ENCODE results near the gene PKIG.

The PKIG gene

GRCh38 chr20:44597516-44597915, 15.1 kb downstream of the PKIG start:
- DNase-seq, result no peak

GRCh38 chr20:44597930-44598329, 15.6 kb downstream of the PKIG start:
- no peak for DNase-seq

GRCh38 chr20:44598423-44599305, 16.3 kb downstream of the PKIG start:
- DNase-seq, result no peak

DNA sequence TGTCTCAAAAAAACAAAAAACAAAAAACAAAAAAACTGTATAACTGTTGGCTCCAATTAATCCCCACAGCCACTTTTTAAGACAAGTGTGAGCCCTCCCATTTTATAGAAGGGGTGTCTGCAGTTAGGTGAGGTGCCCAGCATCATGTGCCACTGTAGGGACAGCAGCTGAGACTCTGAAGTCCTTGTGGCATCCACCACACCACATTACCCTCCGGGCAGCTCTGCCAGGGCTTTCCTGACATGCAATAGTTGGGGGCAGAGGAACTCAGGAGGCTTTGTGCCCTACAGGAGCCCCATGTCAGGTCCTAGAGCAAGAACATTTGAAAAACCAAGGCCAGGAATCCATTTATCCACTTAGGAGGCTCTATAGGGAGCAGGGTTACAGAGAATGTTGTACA, 17.3 kb downstream of the PKIG start:
- DNase-seq, result no peak

DNA sequence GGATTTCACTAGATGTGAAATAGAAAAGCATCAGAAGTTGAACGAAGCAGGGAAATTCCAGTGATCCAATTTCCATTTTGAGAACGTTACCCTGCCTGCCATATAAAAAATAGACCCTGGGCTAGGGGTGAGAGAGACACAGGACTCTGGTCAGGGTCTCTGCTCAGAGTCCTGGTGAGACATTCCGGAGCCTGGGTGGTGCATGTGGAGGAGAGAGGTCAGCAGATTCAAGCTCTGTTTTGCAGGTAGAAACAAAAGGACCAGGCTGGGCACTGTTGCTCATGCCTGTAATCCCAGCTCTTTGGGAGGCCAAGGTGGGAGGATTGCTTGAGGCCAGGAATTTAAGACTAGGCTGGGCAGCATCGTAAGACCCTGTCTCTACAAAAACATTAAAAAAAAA, 17.9 kb downstream of the PKIG start:
- DNase-seq, result no peak

DNA sequence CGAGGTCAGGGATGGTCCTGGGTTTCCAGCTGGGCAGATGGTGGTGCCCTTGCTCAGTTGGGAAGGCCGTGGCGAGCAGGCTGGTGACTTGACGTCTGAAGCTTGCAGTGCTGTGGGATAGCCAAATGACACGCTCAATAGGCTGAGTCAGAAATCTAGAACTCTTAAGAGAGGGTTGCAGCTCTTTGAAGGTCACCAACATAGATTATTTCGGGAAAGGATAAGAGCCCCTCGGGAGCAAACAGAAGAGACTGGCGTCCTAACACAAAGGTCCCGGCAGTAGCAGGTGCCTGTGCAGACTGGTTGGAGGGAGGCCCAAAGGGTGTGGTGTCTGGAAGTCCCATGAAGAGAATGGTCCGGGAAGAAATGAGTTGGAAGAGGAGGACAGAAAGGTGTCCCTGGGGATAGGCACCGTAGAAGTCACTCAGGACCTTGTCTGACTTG, 18.4 kb downstream of the PKIG start:
- DNase-seq, result no peak

GRCh38 chr20:44601236-44601671, 18.9 kb downstream of the PKIG start:
- DNase-seq, result no peak

DNA sequence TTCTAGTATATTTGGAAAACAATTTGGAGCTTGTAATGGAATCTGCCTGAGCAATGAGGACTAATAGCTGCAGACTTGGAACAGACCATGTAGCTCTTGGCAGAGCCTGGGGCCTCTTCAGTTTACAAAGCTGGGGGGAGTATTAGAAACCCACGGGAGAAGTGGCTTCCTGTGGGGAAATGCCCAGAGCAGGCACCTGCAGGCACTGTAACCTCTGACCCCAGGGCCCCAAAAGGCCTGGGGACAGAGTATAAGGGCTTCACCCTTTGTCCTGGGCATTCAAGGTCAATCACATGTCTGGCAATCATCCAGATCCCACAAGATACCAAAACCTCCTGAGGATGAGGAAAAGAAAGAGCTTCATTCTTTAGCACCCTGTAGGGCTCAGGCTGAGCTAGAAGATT, 19.4 kb downstream of the PKIG start:
- no peak for DNase-seq

DNA sequence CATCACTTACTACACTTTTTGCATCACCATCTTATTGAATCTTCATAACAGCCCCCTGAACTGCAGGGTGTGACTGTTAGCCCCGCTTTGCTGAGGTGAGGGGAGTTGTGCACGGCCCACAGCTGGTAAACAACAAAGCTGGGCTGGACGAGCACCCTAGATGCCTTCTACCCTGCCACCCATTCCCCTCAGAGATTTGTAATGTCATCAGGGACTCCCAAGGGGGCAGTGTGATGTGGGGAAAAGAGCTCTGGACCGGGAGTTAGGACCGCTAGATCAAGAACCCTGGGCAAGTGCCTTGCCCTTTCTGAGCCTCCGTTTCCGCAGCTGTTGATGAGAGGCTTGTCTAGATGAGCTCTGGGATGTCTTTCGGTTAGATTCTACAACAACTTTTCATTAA, 20.9 kb downstream of the PKIG start:
- DNase-seq, result no peak

GRCh38 chr20:44606725-44607441, 24.5 kb downstream of the PKIG start:
- DNase-seq, result no peak

GRCh38 chr20:44609006-44609515, 26.7 kb downstream of the PKIG start:
- no peak for DNase-seq

DNA sequence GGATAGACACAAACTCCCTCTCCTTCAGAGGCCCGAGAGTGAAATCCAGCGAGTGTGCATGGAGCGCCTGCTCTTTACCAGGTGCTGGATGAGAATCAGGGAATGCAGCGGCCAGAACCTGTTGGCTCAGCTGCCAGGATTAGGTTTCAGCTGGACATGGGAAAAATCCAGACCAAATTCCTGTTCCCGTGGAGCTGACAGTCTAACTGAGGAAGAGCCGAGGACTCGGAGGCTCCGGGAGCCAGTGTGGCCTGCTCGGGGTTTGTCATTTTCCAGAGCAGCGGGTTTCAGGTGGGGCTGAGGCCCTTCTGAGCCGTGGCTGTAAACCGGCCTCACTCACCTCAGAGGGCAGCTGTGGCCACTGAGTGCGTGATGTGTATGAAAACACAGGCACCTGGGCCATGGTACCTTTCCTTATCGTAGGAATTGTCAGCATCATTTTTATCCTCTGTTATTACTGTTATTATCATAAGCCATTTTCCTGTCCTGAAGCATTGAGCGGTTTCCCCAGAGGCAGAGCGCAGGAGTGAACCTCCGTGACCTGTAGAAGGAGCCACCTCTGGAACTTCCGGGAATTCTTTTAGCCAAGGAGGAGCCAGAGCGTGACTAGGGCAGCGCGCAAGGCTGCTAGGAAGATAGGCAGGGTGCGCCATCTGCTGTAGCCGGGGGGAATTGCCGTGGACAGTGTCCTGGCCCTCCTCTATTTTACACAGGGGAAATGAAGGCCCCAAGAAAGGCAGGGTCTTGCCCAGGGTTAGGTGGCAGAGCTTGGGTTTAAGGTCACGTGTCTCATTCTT, 27.3 kb downstream of the PKIG start:
- peak; percentile 78 for DNase-seq

GRCh38 chr20:44610313-44610962, 28.1 kb downstream of the PKIG start:
- DNase-seq, result peak; percentile 39

- DNase-seq, result no peak
Measured at GRCh38 chr20:44613575-44613974, 31.2 kb downstream of the PKIG start.

DNA sequence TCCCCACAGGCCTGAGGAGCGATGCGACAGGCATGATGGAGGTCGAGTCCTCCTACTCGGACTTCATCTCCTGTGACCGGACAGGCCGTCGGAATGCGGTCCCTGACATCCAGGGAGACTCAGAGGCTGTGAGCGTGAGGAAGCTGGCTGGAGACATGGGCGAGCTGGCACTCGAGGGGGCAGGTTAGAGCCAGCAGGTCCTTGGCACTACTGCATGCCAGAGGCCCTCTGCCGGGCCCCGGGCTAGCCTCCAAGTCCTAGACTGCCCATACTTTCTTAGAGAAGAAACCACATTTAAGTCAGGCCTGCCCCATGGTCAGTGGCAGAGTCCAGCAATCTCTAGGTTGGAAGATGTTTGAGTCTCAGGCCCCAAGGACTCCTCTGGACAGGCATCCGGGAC, 32.1 kb downstream of the PKIG start:
- no peak for DNase-seq

GRCh38 chr20:44615169-44615791, 32.9 kb downstream of the PKIG start:
- no peak for DNase-seq

- no peak for DNase-seq
Measured at GRCh38 chr20:44615876-44616603, 33.7 kb downstream of the PKIG start.

DNA sequence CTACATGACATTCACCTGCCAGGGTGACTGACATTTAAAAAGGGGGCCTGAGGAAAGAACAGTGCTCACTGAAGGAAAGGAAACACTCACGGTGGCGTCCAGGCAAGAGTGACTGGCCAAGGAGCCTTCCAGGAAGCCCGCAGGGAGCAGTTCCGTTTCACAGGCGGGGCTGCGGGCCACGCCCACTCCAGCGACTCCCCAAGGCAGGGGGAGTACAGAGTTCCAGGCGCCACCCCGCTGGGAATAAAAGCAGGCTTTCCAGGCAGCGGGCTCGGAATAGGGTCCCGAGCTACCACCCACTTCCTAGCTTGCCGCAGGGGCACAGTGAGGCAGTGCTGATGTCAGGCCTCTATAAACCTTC, 34.2 kb downstream of the PKIG start:
- DNase-seq, result no peak

DNA sequence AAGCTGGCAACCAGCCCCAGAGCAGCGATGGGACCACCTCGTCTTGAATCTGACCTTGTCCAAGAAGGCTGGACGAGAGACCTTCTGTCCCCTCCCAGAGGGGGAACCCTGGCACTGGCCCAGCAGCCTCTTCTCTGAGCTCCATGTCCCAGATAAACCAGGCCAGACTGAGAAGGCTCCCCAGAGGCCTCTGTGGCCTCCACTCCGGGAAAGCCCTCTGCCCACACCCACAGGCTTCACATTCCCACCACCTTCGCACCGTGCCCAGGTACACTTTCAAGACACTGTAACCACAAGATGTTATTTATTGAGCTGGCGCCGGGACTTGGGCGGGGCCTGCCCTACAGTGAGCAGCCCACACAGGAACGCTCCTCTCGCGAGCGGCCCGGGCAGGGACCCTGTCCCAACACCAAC, 35.9 kb downstream of the PKIG start:
- DNase-seq, result peak; percentile 15

- DNase-seq, result no peak
Measured at GRCh38 chr20:44619294-44619693, 36.9 kb downstream of the PKIG start.

DNA sequence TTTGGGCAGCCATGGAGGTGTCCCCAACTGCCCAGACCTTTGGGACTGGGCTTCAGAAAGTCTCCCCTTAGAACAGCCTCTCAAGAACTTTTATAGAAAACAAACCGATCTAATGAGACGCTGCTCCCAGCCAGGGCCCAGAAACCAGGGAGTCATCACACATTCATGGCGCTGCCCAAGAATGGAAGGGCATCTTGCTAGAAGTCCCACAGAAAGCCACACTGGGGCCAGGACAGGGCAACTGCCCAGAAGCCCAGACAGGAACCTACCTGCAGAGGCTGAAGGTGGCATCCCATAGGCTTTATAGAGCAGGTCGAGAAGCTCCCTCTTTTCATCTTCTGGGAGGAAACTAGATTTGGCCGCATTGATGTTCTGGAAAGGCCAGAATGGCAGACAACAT, 37.7 kb downstream of the PKIG start:
- DNase-seq, result no peak
